Mammary epithelial cell (primary cell): ENCODE data around the gene LSM12.

Experiments used
- EZH2 ChIP-seq: IDR thresholded peaks from 2 replicates; pipeline ENCODE4 v1.6.1; 2012; ENCODE audit warnings: low read length, inconsistent platforms, borderline replicate concordance
- TF ChIP-seq, protein P1 (sequence below), 2 donors: IDR thresholded peaks in 1 of 2; conservative IDR thresholded peaks in 1 of 2; 2 replicates each; pipeline ENCODE4 v1.5.1; 2011 to 2012; ENCODE audit warnings: inconsistent platforms in 2 of 2, low read length in 2 of 2, mild to moderate bottlenecking in 2 of 2, control low read depth in 1 of 2, low read depth in 1 of 2; ENCODE audit not compliant: insufficient read depth in 1 of 2; ENCODE audit errors: extremely low read depth in 1 of 2

DNA sequence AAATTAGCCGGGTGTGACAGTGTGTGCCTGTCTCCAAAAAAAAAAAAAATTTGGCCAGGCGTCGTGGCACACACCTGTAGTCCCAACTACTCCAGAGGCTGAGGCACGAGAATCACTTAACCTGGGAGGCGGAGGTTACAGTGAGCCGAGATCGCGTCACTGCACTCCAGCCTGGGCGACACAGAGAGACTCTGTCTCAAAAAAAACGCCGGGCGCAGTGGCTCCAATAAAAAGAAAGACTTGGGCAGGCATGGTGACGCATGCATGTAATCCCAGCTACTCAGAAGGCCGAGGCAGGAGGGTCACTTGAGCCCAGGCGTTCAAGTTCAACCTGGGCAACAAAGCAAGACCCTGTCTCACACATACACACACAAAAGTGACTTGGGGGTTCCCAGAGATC lies 3.6 kb downstream of the LSM12 start:
- TF ChIP-seq, protein P1, sequence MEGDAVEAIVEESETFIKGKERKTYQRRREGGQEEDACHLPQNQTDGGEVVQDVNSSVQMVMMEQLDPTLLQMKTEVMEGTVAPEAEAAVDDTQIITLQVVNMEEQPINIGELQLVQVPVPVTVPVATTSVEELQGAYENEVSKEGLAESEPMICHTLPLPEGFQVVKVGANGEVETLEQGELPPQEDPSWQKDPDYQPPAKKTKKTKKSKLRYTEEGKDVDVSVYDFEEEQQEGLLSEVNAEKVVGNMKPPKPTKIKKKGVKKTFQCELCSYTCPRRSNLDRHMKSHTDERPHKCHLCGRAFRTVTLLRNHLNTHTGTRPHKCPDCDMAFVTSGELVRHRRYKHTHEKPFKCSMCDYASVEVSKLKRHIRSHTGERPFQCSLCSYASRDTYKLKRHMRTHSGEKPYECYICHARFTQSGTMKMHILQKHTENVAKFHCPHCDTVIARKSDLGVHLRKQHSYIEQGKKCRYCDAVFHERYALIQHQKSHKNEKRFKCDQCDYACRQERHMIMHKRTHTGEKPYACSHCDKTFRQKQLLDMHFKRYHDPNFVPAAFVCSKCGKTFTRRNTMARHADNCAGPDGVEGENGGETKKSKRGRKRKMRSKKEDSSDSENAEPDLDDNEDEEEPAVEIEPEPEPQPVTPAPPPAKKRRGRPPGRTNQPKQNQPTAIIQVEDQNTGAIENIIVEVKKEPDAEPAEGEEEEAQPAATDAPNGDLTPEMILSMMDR (conservative IDR thresholded peaks at IDR 0.05 in 1 of 2, IDR thresholded peaks at IDR 0.05 in 1 of 2; ENCODE audit: extremely low read depth in 1 of 2, insufficient read depth in 1 of 2, low read depth in 1 of 2, low read length in 2 of 2): no peak
- no peak for TF ChIP-seq EZH2
